ENCODE measurements around the gene RAB11B. TPM values are rescaled to one million over a fixed set of nuclear protein-coding genes. Genes with fewer than 3 reads are reported as not detected.
A peak's percentile ranks its signal among the peaks of the same experiment; 100 is the strongest.

RAB11B gene
- total and polyA plus RNA-seq, 2 of the 13 experiments (the other 11 are each of a cell fraction or from before 2014, with no cell fraction given), result 6.0 to 28.4 TPM

DNA sequence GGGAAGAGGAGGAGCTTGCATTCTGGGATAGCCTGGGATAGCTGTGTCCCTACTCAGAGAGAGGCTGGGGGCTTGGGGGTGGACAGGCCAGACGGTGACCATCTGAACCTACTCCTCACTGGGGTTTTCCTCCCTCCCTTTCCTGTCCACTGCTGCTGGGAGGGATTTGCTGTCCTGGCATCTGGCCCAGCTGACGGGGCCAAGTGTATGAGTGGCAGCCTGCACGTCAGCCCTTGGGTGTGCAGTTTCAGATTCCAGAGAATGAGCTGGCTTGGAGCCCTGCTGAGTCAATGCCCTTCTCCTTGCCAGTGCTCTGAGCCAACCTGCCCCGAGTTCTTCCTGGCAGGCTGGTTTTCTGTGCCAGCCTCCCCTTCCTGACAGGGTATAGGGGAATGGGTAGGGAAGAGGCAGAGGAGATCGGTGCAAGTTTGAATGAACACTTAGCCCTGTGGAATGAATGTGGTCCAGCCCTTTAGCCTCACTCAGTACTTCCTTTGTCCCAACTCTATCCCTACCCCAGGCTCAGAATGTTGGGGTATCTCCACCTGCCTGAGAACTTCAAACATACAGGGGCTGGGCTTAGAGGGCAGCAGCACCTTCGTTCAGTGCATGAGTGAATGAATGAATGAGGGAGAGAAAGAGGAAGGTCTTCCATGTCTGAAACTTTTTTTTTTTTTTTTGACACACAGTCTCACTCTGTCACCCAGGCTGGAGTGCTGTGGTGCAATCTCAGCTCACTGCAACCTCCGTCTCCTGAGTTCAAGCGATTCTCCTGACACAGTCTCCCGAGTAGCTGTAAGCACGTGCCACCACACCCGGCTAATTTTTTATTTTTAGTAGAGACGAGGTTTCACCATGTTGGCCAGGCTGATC lies 28.0 kb upstream of the RAB11B start (continued):
- TF ChIP-seq, protein P1, sequence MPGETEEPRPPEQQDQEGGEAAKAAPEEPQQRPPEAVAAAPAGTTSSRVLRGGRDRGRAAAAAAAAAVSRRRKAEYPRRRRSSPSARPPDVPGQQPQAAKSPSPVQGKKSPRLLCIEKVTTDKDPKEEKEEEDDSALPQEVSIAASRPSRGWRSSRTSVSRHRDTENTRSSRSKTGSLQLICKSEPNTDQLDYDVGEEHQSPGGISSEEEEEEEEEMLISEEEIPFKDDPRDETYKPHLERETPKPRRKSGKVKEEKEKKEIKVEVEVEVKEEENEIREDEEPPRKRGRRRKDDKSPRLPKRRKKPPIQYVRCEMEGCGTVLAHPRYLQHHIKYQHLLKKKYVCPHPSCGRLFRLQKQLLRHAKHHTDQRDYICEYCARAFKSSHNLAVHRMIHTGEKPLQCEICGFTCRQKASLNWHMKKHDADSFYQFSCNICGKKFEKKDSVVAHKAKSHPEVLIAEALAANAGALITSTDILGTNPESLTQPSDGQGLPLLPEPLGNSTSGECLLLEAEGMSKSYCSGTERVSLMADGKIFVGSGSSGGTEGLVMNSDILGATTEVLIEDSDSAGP (CRISPR knock-in tag; IDR thresholded peaks at IDR 0.05; ENCODE audit: borderline replicate concordance), result no peak; the same call in 1 of the 2 replicates
- no peak for TF ChIP-seq KLF9 (CRISPR knock-in tag; IDR thresholded peaks at IDR 0.05; ENCODE audit: low read depth)
- TF ChIP-seq, protein P2, sequence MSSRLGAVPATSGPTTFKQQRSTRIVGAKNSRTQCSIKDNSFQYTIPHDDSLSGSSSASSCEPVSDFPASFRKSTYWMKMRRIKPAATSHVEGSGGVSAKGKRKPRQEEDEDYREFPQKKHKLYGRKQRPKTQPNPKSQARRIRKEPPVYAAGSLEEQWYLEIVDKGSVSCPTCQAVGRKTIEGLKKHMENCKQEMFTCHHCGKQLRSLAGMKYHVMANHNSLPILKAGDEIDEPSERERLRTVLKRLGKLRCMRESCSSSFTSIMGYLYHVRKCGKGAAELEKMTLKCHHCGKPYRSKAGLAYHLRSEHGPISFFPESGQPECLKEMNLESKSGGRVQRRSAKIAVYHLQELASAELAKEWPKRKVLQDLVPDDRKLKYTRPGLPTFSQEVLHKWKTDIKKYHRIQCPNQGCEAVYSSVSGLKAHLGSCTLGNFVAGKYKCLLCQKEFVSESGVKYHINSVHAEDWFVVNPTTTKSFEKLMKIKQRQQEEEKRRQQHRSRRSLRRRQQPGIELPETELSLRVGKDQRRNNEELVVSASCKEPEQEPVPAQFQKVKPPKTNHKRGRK (CRISPR knock-in tag; IDR thresholded peaks at IDR 0.05), result no peak; the same call in 1 of the 2 replicates
- TF ChIP-seq ARID2 (CRISPR knock-in tag; IDR thresholded peaks at IDR 0.05; ENCODE audit: borderline replicate concordance), result no peak
- TF ChIP-seq ZBTB8A (CRISPR knock-in tag; IDR thresholded peaks at IDR 0.05; ENCODE audit: borderline replicate concordance, low read depth), result no peak
- no peak for TF ChIP-seq NBN (conservative IDR thresholded peaks at IDR 0.05)
- TF ChIP-seq, protein P3, sequence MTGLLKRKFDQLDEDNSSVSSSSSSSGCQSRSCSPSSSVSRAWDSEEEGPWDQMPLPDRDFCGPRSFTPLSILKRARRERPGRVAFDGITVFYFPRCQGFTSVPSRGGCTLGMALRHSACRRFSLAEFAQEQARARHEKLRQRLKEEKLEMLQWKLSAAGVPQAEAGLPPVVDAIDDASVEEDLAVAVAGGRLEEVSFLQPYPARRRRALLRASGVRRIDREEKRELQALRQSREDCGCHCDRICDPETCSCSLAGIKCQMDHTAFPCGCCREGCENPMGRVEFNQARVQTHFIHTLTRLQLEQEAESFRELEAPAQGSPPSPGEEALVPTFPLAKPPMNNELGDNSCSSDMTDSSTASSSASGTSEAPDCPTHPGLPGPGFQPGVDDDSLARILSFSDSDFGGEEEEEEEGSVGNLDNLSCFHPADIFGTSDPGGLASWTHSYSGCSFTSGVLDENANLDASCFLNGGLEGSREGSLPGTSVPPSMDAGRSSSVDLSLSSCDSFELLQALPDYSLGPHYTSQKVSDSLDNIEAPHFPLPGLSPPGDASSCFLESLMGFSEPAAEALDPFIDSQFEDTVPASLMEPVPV (CRISPR knock-in tag; IDR thresholded peaks at IDR 0.05), result no peak
- TF ChIP-seq, protein P4, sequence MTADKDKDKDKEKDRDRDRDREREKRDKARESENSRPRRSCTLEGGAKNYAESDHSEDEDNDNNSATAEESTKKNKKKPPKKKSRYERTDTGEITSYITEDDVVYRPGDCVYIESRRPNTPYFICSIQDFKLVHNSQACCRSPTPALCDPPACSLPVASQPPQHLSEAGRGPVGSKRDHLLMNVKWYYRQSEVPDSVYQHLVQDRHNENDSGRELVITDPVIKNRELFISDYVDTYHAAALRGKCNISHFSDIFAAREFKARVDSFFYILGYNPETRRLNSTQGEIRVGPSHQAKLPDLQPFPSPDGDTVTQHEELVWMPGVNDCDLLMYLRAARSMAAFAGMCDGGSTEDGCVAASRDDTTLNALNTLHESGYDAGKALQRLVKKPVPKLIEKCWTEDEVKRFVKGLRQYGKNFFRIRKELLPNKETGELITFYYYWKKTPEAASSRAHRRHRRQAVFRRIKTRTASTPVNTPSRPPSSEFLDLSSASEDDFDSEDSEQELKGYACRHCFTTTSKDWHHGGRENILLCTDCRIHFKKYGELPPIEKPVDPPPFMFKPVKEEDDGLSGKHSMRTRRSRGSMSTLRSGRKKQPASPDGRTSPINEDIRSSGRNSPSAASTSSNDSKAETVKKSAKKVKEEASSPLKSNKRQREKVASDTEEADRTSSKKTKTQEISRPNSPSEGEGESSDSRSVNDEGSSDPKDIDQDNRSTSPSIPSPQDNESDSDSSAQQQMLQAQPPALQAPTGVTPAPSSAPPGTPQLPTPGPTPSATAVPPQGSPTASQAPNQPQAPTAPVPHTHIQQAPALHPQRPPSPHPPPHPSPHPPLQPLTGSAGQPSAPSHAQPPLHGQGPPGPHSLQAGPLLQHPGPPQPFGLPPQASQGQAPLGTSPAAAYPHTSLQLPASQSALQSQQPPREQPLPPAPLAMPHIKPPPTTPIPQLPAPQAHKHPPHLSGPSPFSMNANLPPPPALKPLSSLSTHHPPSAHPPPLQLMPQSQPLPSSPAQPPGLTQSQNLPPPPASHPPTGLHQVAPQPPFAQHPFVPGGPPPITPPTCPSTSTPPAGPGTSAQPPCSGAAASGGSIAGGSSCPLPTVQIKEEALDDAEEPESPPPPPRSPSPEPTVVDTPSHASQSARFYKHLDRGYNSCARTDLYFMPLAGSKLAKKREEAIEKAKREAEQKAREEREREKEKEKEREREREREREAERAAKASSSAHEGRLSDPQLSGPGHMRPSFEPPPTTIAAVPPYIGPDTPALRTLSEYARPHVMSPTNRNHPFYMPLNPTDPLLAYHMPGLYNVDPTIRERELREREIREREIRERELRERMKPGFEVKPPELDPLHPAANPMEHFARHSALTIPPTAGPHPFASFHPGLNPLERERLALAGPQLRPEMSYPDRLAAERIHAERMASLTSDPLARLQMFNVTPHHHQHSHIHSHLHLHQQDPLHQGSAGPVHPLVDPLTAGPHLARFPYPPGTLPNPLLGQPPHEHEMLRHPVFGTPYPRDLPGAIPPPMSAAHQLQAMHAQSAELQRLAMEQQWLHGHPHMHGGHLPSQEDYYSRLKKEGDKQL (CRISPR knock-in tag; IDR thresholded peaks at IDR 0.05; ENCODE audit: low read depth), result no peak
- TF ChIP-seq, protein P5, sequence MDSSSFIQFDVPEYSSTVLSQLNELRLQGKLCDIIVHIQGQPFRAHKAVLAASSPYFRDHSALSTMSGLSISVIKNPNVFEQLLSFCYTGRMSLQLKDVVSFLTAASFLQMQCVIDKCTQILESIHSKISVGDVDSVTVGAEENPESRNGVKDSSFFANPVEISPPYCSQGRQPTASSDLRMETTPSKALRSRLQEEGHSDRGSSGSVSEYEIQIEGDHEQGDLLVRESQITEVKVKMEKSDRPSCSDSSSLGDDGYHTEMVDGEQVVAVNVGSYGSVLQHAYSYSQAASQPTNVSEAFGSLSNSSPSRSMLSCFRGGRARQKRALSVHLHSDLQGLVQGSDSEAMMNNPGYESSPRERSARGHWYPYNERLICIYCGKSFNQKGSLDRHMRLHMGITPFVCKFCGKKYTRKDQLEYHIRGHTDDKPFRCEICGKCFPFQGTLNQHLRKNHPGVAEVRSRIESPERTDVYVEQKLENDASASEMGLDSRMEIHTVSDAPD (CRISPR knock-in tag; IDR thresholded peaks at IDR 0.05), result no peak
- no peak for TF ChIP-seq ZNF790 (CRISPR knock-in tag; IDR thresholded peaks at IDR 0.05; ENCODE audit: borderline replicate concordance)
- TF ChIP-seq HOXA5 (CRISPR knock-in tag; IDR thresholded peaks at IDR 0.05), result no peak
- no peak for TF ChIP-seq ZNF501 (CRISPR knock-in tag; IDR thresholded peaks at IDR 0.05)
- peak; percentile 79; the same call in 1 of the 2 replicates for TF ChIP-seq ZNF12 (CRISPR knock-in tag; IDR thresholded peaks at IDR 0.05)
- no peak for TF ChIP-seq GTF3A (CRISPR knock-in tag; conservative IDR thresholded peaks at IDR 0.05)
- peak; percentile 75 for TF ChIP-seq RARA (CRISPR knock-in tag; IDR thresholded peaks at IDR 0.05)
- TF ChIP-seq ZNF773 (CRISPR knock-in tag; IDR thresholded peaks at IDR 0.05; ENCODE audit: borderline replicate concordance), result no peak
- TF ChIP-seq EEA1 (CRISPR knock-in tag; IDR thresholded peaks at IDR 0.05; ENCODE audit: borderline replicate concordance), result no peak
